VCaP (cell line): ENCODE data around the gene UBAC2.

Source experiments
- H3K27ac ChIP-seq: fragments of 450-650 bp; 2 replicates; pipeline ENCODE4 v1.5.1; 2017
- CTCF ChIP-seq: fragments of 450-650 bp; conservative IDR thresholded peaks from 2 replicates; pipeline ENCODE4 v1.5.1; 2017; ENCODE audit warnings: mild to moderate bottlenecking, moderate library complexity

The UBAC2 gene

DNA sequence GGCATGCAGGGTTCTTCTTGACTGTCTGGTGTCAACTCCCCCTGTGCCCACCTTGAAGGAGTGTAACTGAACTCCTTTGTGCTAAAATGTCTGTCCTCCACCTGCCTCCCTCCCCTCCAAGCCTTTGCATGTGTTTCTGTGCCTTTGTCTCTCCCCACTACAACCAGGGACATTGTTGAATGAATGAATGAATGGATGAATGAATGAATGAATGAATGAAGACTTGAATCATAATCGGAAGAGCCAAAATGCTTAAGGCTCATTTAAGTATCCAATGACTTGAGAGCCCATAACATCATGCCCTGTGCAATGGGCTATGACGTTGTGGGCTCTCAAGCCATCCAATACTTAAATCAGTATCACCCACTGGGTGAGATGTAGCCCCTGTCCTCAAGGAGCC lies 115.6 kb downstream of the UBAC2 start:
- H3K27ac ChIP-seq: no peak overlapping the region
- no peak for TF ChIP-seq CTCF

DNA sequence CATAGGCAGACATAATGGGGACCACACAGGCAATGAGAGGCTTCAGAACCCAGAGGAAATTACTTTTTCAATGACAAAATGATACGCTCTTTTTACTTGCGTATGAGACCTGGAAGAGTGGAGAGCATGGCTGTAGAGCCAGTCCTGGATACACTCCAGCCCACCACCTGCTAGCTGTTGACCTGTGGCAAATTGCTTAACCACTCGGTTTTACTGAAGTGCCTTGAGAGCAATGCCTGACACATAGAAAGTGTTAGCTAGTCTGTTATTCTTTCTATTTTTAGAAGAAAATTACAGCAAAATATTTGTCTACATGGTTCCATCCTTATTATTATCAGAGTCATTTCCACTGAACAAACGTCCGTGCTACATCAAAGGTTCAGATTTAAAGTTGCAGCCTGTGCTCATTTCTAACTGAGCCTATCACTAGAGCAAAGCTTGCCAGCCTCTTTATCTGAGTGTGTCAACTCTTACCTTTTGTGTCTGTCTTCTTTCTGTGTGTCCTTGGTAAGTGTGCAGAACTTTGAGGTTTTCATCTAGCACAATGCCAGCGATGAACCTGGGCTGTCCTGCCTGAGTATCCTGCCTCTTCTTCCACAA lies 116.1 kb downstream of the UBAC2 start:
- no peak overlapping the region for H3K27ac ChIP-seq
- no peak for TF ChIP-seq CTCF

DNA sequence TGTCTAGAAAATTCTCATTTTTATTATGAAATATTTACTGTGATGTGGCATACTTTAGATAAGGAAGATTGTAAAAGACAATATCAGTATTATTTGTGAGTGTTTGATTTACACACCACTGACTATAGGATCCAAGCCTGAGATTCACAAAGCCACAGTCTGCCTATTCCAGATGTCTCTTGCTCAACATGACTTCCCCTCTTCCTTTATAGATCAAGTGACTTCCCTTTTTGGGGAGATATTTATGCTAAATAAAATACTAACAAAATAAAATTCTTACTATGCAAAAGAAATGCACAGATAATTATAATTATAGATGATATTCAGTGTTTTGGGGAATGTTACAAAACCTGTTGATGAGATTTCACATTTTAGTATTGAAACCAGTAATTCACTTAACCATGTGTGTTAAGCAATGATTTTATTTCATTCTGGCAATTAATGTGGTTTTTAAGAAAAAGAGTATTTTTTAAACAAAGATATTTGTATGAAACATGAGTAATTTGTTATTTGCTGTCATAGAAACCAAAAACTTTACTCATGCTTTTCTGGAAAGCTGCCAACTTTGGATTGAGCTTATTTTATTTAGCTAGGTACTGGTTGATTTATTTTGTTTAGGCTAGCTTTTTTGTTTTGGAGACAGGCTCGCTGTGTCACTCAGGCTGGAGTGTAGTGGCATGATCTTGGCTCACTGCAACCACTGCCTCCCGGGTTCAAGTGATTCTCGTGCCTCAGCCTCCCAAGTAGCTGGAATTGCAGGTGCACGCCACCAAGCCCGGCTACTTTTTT lies 120.2 kb downstream of the UBAC2 start:
- H3K27ac ChIP-seq: no peak overlapping the region
- no peak for TF ChIP-seq CTCF

- H3K27ac ChIP-seq: no peak overlapping the region
- TF ChIP-seq CTCF: no peak
Measured at GRCh38 chr13:99321709-99322108, 121.1 kb downstream of the UBAC2 start.

DNA sequence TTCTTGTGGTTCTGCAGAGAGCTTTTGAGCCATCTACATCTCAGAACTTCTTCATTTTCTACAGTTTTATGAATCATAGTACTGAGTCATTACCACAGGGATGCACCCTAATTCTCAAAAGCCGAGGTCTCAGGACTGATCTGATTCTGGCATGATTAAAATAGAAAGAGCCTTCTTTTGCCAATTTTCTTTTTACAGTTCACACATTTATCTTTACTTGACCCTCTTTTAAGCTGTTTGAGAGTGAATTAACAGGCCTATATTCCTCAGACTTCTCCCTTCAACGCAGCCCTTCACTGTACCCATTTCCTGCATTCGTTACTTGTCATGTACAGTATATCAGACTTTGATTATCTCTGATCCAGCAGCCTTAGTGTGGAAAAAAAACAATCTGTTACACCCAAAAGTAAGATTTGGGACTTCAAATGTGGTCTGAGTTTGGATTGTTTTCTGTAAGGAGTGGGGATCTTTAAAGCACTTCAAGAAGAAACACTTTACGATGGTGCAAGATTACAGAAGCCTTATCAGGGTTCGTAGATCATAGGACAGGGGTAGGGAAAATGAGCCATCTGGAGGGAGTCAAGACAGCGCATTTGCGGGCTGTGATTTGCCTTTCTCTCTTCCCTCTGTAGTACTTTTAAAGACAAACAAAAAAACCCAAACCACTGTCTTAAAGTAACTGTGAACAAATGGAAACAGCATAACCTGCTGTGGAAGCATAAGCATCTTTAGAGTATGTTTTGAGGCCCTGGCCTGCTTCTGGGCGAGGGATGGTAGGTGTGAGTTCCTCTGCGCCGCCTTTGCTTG lies 121.8 kb downstream of the UBAC2 start:
- no peak overlapping the region for H3K27ac ChIP-seq
- TF ChIP-seq CTCF: no peak

DNA sequence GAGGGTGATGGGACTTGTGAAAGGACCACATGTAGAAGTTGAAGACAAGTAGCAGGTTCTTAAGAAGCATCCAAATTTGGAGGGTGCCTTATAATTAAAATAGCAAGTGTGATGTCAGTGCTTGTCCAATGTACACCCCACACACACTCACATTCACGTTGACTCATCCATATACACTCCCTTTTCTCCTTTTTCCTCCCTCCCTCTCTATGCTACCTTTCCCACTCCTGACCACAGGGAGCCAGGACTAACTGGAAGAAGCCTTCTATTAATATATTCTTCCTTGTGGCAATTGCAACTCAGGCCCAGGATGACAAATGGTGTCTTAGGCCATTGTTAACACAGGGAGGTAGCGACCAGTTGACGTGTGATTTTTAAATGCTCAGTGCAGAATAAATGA lies 122.8 kb downstream of the UBAC2 start:
- TF ChIP-seq CTCF: no peak

GRCh38 chr13:99326012-99326411 lies 125.4 kb downstream of the UBAC2 start:
- no peak for TF ChIP-seq CTCF

More for the DNA sequence above, 122.8 kb downstream of the UBAC2 start:
- H3K27ac ChIP-seq: no peak overlapping the region

More at GRCh38 chr13:99326012-99326411, 125.4 kb downstream of the UBAC2 start:
- no peak overlapping the region for H3K27ac ChIP-seq
